Measurements from ENCODE around the gene OR10K1. TPM values are rescaled to one million over a fixed set of nuclear protein-coding genes. Genes with fewer than 3 reads are reported as not detected.

OR10K1 gene
- total RNA-seq, 2 donors from 2014 or later = not detected

DNA sequence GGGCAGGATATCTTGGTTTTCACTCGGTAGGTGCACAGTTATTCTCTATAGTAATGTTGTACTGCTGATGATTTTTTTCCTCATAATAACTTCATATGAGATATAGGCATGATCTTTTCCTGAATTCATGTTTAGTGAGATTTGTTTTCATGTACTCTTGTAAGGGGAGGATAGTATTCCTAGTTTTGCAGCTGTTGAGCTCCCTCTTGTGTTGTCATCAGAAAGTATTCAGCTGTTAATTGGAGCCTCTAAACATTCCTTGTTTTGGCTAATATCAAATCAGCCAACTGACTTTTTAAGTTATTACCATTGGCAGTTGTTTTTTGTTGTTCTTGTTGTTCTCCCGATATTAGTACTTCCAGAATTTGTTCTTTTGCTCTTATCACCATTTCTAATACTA is 34.7 kb downstream of the OR10K1 start:
- DNase-seq (ENCODE audit: low spot score in 2 of 2) = no peak
- Mint-ChIP-seq H3K36me3 (no peaks in the 10 kb centered on the region), H3K27ac (no peak overlapping the region), H3K9me3 (no peaks in the 10 kb centered on the region)
- ATAC-seq = no peak

DNA sequence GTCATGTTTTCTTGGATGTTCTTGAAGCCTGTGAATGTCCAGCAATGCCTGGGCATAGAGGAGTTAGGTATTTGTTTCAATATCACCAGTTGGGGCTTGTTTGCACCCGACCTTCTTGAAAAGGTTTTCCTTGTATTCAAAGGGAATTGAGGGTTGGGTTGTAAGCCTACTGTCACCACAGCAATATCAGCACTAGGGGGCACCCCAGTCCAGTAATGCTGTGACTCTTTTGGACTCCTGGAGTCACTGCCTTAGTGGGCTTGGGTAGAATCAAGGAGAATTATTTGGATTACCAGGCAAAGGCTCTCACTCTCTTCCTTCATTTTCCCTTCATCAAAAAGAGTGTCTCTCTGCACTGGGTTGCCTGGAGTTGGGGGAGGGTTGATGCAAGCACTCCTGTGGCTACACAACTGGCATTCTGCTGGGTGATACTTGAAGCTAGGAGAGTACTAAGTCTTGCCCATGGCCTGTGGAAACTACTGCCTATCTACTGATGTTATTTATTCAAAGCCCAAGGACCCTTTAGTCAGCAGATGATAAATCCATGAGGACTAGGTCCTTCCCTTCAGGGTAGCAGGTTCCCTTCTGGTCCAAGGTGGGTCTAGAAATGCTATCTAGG is 44.8 kb downstream of the OR10K1 start:
- peak in 1 of 2 donors; percentile 70 for ATAC-seq
- peaks cover 5 to 13% of the 10 kb centered on the region in 2 donors for H3K36me3 Mint-ChIP-seq

GRCh38 chr1:158507511-158507910 is 45.9 kb downstream of the OR10K1 start:
- Mint-ChIP-seq H3K36me3 (peaks cover under 1 to 8% of the 10 kb centered on the region in 2 donors), H3K27ac (peak overlapping the region in 1 of 2 donors; percentile 70), H3K9me3 (peaks cover 4 to 9% of the 10 kb centered on the region in 2 donors)
- ATAC-seq = no peak
- DNase-seq (ENCODE audit: low spot score in 2 of 2) = no peak

More for the DNA sequence above, 44.8 kb downstream of the OR10K1 start:
- Mint-ChIP-seq H3K27ac (no peak overlapping the region), H3K9me3 (peaks cover 8 to 12% of the 10 kb centered on the region in 2 donors)
- peak in 1 of 2 donors; percentile 40 for DNase-seq (ENCODE audit: low spot score in 2 of 2)

GRCh38 chr1:158509471-158510156 is 48.0 kb downstream of the OR10K1 start:
- DNase-seq (ENCODE audit: low spot score in 2 of 2) = no peak
- ATAC-seq = no peak
- peaks cover 0 to 5% of the 10 kb centered on the region in 2 donors for H3K36me3 Mint-ChIP-seq
- H3K9me3 Mint-ChIP-seq = peaks cover 0 to 5% of the 10 kb centered on the region in 2 donors
- H3K27ac Mint-ChIP-seq = no peak overlapping the region

DNA sequence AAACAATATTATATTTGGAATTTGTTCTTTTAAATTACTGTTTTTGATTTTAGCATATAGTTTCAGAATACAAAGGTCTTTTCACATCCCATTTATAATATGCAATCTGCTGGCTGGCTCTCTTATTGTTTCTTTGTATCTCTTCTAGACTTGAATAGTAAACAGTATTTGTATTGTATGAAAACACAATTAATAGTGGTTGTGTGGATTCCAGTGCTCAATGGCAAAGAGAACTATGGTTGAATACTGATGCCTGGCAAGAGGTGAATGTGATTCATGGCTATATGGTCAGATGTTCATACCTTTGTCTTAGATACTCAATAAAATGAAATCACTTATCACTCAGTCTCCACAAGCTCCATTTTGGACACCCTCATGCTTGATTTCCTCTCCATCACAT is 55.3 kb downstream of the OR10K1 start:
- H3K9me3 Mint-ChIP-seq = no peaks in the 10 kb centered on the region
- no peaks in the 10 kb centered on the region for H3K36me3 Mint-ChIP-seq
- DNase-seq (ENCODE audit: low spot score in 2 of 2) (no peak), ATAC-seq (no peak)
- H3K27ac Mint-ChIP-seq = no peak overlapping the region

Other genes with a start within 250 kb of the OR10K1 start
- under 1 TPM in 1 of 2 donors, not detected in 1; 0.12 TPM for gene CD1A, start 207.4 kb upstream of the OR10K1 start, total RNA-seq
- under 1 TPM; 0.23 to 0.46 TPM for gene CD1C, start 171.9 kb upstream of the OR10K1 start, total RNA-seq
- gene CD1B, start 130.3 kb upstream of the OR10K1 start, total RNA-seq = not detected
- not detected for gene CD1E, start 107.9 kb upstream of the OR10K1 start, total RNA-seq
- gene OR10T2, start 62.4 kb upstream of the OR10K1 start, total RNA-seq = not detected
- gene OR10K2, start 35.6 kb upstream of the OR10K1 start, total RNA-seq = not detected
- not detected for gene OR10R2, start 10.4 kb downstream of the OR10K1 start, total RNA-seq
- not detected for gene OR6Y1, start 92.6 kb downstream of the OR10K1 start, total RNA-seq
- gene OR6P1, start 108.7 kb downstream of the OR10K1 start, total RNA-seq = not detected
- gene OR10X1, start 118.1 kb downstream of the OR10K1 start, total RNA-seq = not detected
- not detected for gene OR10Z1, start 143.4 kb downstream of the OR10K1 start, total RNA-seq
- under 1 TPM in 1 of 2 donors, not detected in 1; 0.41 TPM for gene SPTA1, start 224.9 kb downstream of the OR10K1 start, total RNA-seq
- not detected for gene OR6K2, start 238.8 kb downstream of the OR10K1 start, total RNA-seq